GM12864 (cell line): Measurements from ENCODE around the gene SORBS1.

Source experiments
- DNase-seq: peaks from one replicate; pipeline ENCODE4 v3.0.0-alpha.2; 2011; ENCODE audit warnings: low read depth
- H3K4me3 ChIP-seq: 2 replicates; pipeline ENCODE4 v1.5.1; 2011; ENCODE audit warnings: mild to moderate bottlenecking, low read depth, low read length, control low read depth
- CTCF ChIP-seq: IDR thresholded peaks from 2 replicates; pipeline ENCODE4 v1.5.1; 2011; ENCODE audit warnings: low read depth, mild to moderate bottlenecking, moderate library complexity, low read length, control low read depth, inconsistent platforms; ENCODE audit errors: missing control alignments

SORBS1 gene

GRCh38 chr10:95560278-95561176 is 644 bp downstream of the SORBS1 start:
- H3K4me3 ChIP-seq = peak overlapping the region; percentile 52
- TF ChIP-seq CTCF = no peak
- no peak for DNase-seq

GRCh38 chr10:95559896-95560277 is 1.3 kb downstream of the SORBS1 start:
- no peak for TF ChIP-seq CTCF
- no peak for DNase-seq
- H3K4me3 ChIP-seq = no peak overlapping the region; the same call in 1 of the 2 replicates

GRCh38 chr10:95559471-95559870 is 1.7 kb downstream of the SORBS1 start:
- no peak for TF ChIP-seq CTCF
- no peak for DNase-seq
- no peak overlapping the region for H3K4me3 ChIP-seq

- TF ChIP-seq CTCF = no peak
- DNase-seq = no peak
- no peak overlapping the region for H3K4me3 ChIP-seq
Measured at GRCh38 chr10:95558593-95559320, 2.4 kb downstream of the SORBS1 start.

DNA sequence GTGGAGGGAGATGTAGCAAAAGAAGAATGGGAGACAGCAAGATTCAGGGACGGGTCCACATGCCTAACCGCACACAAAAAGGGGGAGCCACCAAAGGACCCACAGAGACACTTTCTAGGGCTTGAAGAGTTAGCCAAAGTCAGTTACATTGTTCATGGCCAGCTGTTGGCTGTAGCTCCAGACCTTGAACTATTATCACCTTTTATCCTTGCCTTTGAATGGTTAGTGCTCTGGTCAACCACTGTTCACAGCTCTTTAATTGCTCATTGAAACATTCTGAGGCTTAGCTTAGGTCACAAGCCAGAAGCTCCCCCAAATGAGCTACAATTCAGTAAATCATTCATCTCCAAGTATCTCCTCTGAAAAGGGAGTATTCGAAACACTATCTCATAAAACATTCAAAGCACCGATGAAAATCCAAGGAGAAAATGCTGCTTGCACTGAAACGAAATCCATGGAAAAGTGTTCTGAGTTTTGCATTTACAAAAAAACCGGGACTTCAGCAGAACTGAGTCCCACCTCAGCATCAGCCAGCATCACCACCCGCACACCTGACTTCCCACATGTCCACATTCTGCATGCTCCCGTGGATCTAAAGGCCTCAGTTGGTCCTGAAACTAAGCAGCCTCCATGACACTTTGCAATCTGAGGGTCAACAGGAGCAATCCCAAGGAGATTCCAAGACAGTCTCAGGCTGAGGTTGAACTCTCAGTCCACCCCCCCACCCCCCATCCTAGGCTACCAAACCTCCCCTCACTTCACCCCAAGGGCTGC is 4.0 kb downstream of the SORBS1 start:
- TF ChIP-seq CTCF = no peak
- no peak overlapping the region for H3K4me3 ChIP-seq
- DNase-seq = no peak

GRCh38 chr10:95553674-95554073 is 7.5 kb downstream of the SORBS1 start:
- no peak for DNase-seq
- H3K4me3 ChIP-seq = no peak overlapping the region

More at GRCh38 chr10:95553674-95554073, 7.5 kb downstream of the SORBS1 start:
- no peak for TF ChIP-seq CTCF
